Spleen (tissue), 7 donors: ENCODE measurements around the gene C12orf43.

Experiments
- CTCF ChIP-seq, 11 experiments: fragments of 200-600 bp in 7 of 11; fragments of 450-650 bp in 4 of 11; sonication (generic) in 4 of 11; IDR thresholded peaks in 8 of 11; conservative IDR thresholded peaks in 3 of 11; 1 replicate in 7 of 11; 2 replicates in 4 of 11; pipeline versions ENCODE4 v1.4.0 to v1.8.0; 2016 to 2021; ENCODE audit warnings: antibody characterized with exemption in 11 of 11, inconsistent platforms in 4 of 11, mild to moderate bottlenecking in 1 of 11
- POLR2AphosphoS5 ChIP-seq, 3 donors: sonication (generic); formaldehyde crosslinking; IDR thresholded peaks; one replicate each; pipeline ENCODE4 v1.5.1; 2017; ENCODE audit warnings: antibody characterized with exemption in 3 of 3
- donor health status: DM: no; HTN: no; CAD: no; lungs with moderate emphysema.
- donor health status: DM: no; HTN: no; CAD: no.
- donor health status: DM: no; HTN: no; CAD: no.

GRCh38 chr12:121057794-121058193, 41.5 kb upstream of the C12orf43 start:
- TF ChIP-seq CTCF (IDR thresholded peaks at IDR 0.05 in 8 of 11, conservative IDR thresholded peaks at IDR 0.05 in 3 of 11) (no peak), POLR2AphosphoS5 (IDR thresholded peaks at IDR 0.05) (no peak)
